MM.1S (cell line): ENCODE data around the gene HIGD1C.

Experiments
- DNase-seq: peaks from one replicate; pipeline ENCODE4 v3.0.0-alpha.2; 2015
- H2AFZ ChIP-seq: fragments of 300-600 bp; sonication (generic); 2 replicates; pipeline ENCODE4 v1.6.0; 2016; ENCODE audit warnings: antibody characterized with exemption, low read length
- H3F3A ChIP-seq: fragments of 300-600 bp; sonication (generic); 2 replicates; pipeline ENCODE4 v1.6.1; 2016; ENCODE audit warnings: mild to moderate bottlenecking, antibody characterized with exemption, low read length, moderate library complexity, mixed read lengths; ENCODE audit not compliant: insufficient read depth
- H3K27ac ChIP-seq: fragments of 300-600 bp; sonication (generic); 2 replicates; pipeline ENCODE4 v1.5.1; 2016; ENCODE audit warnings: mild to moderate bottlenecking, low read length
- H3K27me3 ChIP-seq: fragments of 300-600 bp; sonication (generic); replicated peaks from 2 replicates; pipeline ENCODE4 v1.6.0; 2016; ENCODE audit warnings: low read length; ENCODE audit not compliant: insufficient read depth
- H3K36me3 ChIP-seq: fragments of 300-600 bp; sonication (generic); replicated peaks from 2 replicates; pipeline ENCODE4 v1.6.1; 2016; ENCODE audit warnings: mild to moderate bottlenecking, low read length, mixed read lengths; ENCODE audit not compliant: insufficient read depth
- H3K4me1 ChIP-seq: fragments of 300-600 bp; sonication (generic); 2 replicates; pipeline ENCODE4 v1.6.1; 2016; ENCODE audit warnings: low read length, mixed read lengths
- H3K4me2 ChIP-seq: fragments of 300-600 bp; sonication (generic); 2 replicates; pipeline ENCODE4 v1.6.0; 2016; ENCODE audit warnings: low read depth, low read length
- H3K4me3 ChIP-seq: fragments of 300-600 bp; sonication (generic); 2 replicates; pipeline ENCODE4 v1.5.1; 2016; ENCODE audit warnings: low read length, mixed read lengths
- H3K79me2 ChIP-seq: fragments of 300-600 bp; sonication (generic); 2 replicates; pipeline ENCODE4 v1.6.1; 2016; ENCODE audit warnings: mixed run types, low read length, mixed read lengths
- H3K9ac ChIP-seq: fragments of 300-600 bp; sonication (generic); 2 replicates; pipeline ENCODE4 v1.6.1; 2016; ENCODE audit warnings: low read length, mixed read lengths
- H3K9me2 ChIP-seq: fragments of 300-600 bp; sonication (generic); replicated peaks from 2 replicates; pipeline ENCODE4 v1.6.1; 2016; ENCODE audit warnings: mild to moderate bottlenecking, low read length, mixed read lengths; ENCODE audit not compliant: insufficient read depth
- H3K9me3 ChIP-seq: fragments of 300-600 bp; sonication (generic); replicated peaks from 2 replicates; pipeline ENCODE4 v1.6.1; 2016; ENCODE audit warnings: mild to moderate bottlenecking, low read length, mixed read lengths; ENCODE audit not compliant: insufficient read depth
- H4K20me1 ChIP-seq: fragments of 300-600 bp; sonication (generic); 2 replicates; pipeline ENCODE4 v1.6.1; 2016; ENCODE audit warnings: mild to moderate bottlenecking, low read length, moderate library complexity, mixed read lengths; ENCODE audit not compliant: insufficient read depth
- CTCF ChIP-seq: fragments of 300-600 bp; sonication (generic); IDR thresholded peaks from 2 replicates; pipeline ENCODE4 v1.5.1; 2016; ENCODE audit warnings: antibody characterized with exemption, low read length, mixed read lengths
- EZH2 ChIP-seq: fragments of 300-600 bp; sonication (generic); optimal IDR thresholded peaks from 2 replicates; pipeline ENCODE3; 2017; ENCODE audit warnings: low read depth, mild to moderate bottlenecking, antibody characterized with exemption, low read length, mixed read lengths
- EZH2phosphoT487 ChIP-seq: fragments of 300-600 bp; sonication (generic); IDR thresholded peaks from 2 replicates; pipeline ENCODE4 v1.6.1; 2018; ENCODE audit warnings: antibody characterized with exemption, low read length

The HIGD1C gene

GRCh38 chr12:50991291-50991690 is 38.9 kb downstream of the HIGD1C start:
- no peak for DNase-seq
- Histone ChIP-seq H3K27me3 (no peaks in the 10 kb centered on the region), H3K27ac (no peak overlapping the region), H3K4me2 (no peak overlapping the region), H3K9me2 (no peaks in the 10 kb centered on the region), H3K4me3 (no peak overlapping the region), H3K9me3 (no peaks in the 10 kb centered on the region), H3K4me1 (peaks cover 6% of the 10 kb centered on the region; the same call in 1 of the 2 replicates), H3K79me2 (no peaks in the 10 kb centered on the region), H3K9ac (no peak overlapping the region), H3K36me3 (peaks cover 3% of the 10 kb centered on the region; the same call in 1 of the 2 replicates), H2AFZ (no peak overlapping the region), H4K20me1 (no peaks in the 10 kb centered on the region), H3F3A (peaks cover 5% of the 10 kb centered on the region; the same call in 1 of the 2 replicates)
- TF ChIP-seq EZH2phosphoT487 (no peak), EZH2 (no peak), CTCF (no peak)

- Histone ChIP-seq H3K4me3 (no peak overlapping the region), H3K27me3 (no peaks in the 10 kb centered on the region), H3K9me2 (no peaks in the 10 kb centered on the region), H3F3A (no peaks in the 10 kb centered on the region), H3K36me3 (peaks cover 3% of the 10 kb centered on the region; the same call in 1 of the 2 replicates), H3K9ac (no peak overlapping the region), H3K27ac (no peak overlapping the region), H2AFZ (no peak overlapping the region), H3K4me1 (no peaks in the 10 kb centered on the region), H3K79me2 (no peaks in the 10 kb centered on the region), H3K9me3 (no peaks in the 10 kb centered on the region), H4K20me1 (no peaks in the 10 kb centered on the region), H3K4me2 (no peak overlapping the region)
- no peak for DNase-seq
- TF ChIP-seq CTCF (no peak), EZH2phosphoT487 (no peak), EZH2 (no peak)
Observed at GRCh38 chr12:50992819-50993218, 40.5 kb downstream of the HIGD1C start.

GRCh38 chr12:50999093-50999492 is 46.7 kb downstream of the HIGD1C start:
- Histone ChIP-seq H3K27me3 (no peaks in the 10 kb centered on the region), H3K4me3 (no peak overlapping the region), H2AFZ (no peak overlapping the region), H3K36me3 (no peaks in the 10 kb centered on the region), H3K79me2 (no peaks in the 10 kb centered on the region), H4K20me1 (no peaks in the 10 kb centered on the region), H3K4me2 (no peak overlapping the region), H3K27ac (no peak overlapping the region), H3K9ac (no peak overlapping the region), H3K9me3 (no peaks in the 10 kb centered on the region), H3K4me1 (no peaks in the 10 kb centered on the region), H3F3A (no peaks in the 10 kb centered on the region), H3K9me2 (no peaks in the 10 kb centered on the region)
- no peak for TF ChIP-seq EZH2phosphoT487
- TF ChIP-seq CTCF, result no peak
- TF ChIP-seq EZH2, result no peak
- DNase-seq, result no peak
